ENCODE results near the gene C2orf76. TPM values are rescaled to one million over a fixed set of nuclear protein-coding genes. Genes with fewer than 3 reads are reported as not detected.

The C2orf76 gene
- total and polyA plus RNA-seq, 10 of the 15 experiments (the other 5 are each of a cell fraction or from before 2014, with no cell fraction given) = 14.0 to 46.1 (median 25.4) TPM

DNA sequence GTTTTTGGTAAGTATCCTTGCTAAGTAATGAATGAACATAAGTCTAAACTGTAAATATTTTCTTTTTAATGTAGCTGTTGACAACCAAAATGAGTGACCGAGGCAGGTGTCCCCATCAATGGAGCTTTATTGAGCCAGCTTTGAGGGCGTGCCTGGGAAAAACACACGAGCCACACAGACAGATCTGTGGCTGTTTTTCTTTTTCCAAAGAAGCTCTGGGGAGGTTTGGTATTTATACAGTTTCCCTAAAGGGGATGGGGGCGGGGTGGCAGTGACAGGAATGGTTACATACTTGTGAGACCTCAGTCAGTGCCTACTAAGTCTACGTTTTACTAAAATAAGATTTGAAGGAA is 11.3 kb upstream of the C2orf76 start:
- BruUV-seq (replicated peaks) = no TSS peak
- DNase-seq (ENCODE audit: low read depth, low spot score) (no peak), FAIRE-seq (no peak), ATAC-seq (no peak)
- intact Hi-C loops (cut with micrococcal nuclease; ENCODE audit: unreplicated experiment) (no loop called here), in situ Hi-C loops (cut with MboI) (no loop called here)
- no peaks in the 10 kb centered on the region; the same call in 2 of the 3 replicates for H3K9me3 ChIP-seq (replicated peaks; ENCODE audit: control insufficient read depth, insufficient read depth, low read length)
- H3K79me2 ChIP-seq (ENCODE audit: control insufficient read depth, insufficient read depth, low read length) = no peaks in the 10 kb centered on the region
- no peaks in the 10 kb centered on the region for H3K27me3 ChIP-seq (replicated peaks in 1 of 2; ENCODE audit: control insufficient read depth in 2 of 2, insufficient read depth in 2 of 2, low read length in 1 of 2)
- no peaks in the 10 kb centered on the region for H3K4me1 ChIP-seq (ENCODE audit: control insufficient read depth, insufficient read depth, low read length)
- ChIA-PET SMC1A (ENCODE audit: uncharacterized antibody, unreplicated experiment) (interaction anchor here (0.9 to 2.7 kb wide), 5 partner anchors 8 to 33 kb away, joined by 3 to 16 read pairs (median 3); no protein-coding TSS in a partner anchor), RAD21 (ENCODE audit: unreplicated experiment) (interaction anchor here (0.6 to 1.7 kb wide), 4 partner anchors 8 to 406 kb away, joined by 3 to 4 read pairs (median 3); no protein-coding TSS in a partner anchor), CTCF (interaction anchor here (0.7 to 1.0 kb wide), 3 partner anchors 9 to 68 kb away, joined by 3 to 4 read pairs (median 4); no protein-coding TSS in a partner anchor), POLR2A (interaction anchor here (2.1 to 2.6 kb wide), 2 partner anchors 9 to 11 kb away, joined by 8 to 13 read pairs; partner anchors contain the start of genes C2orf76 and DBI)
- no peak overlapping the region for H3K9ac ChIP-seq (ENCODE audit: control insufficient read depth, insufficient read depth, low read length)
- H2AFZ ChIP-seq (ENCODE audit: control insufficient read depth, low read depth, low read length) = no peak overlapping the region
- no peak overlapping the region for H3K4me3 ChIP-seq
- no peak overlapping the region for H3K4me2 ChIP-seq (ENCODE audit: control insufficient read depth, insufficient read depth)
- H3K36me3 ChIP-seq (ENCODE audit: control insufficient read depth in 2 of 2, insufficient read depth in 2 of 2, low read length in 1 of 2) = peaks cover 5 to 7% of the 10 kb centered on the region in 2 experiments; a peak in 3 of 4 replicates
- H3K27ac ChIP-seq (ENCODE audit: control insufficient read depth, insufficient read depth) = no peak overlapping the region
- no peak for TF ChIP-seq EED (IDR thresholded peaks at IDR 0.05; ENCODE audit: low read depth)
- TF ChIP-seq CBX5 (IDR thresholded peaks at IDR 0.05; ENCODE audit: low read depth) = no peak
- TF ChIP-seq PAX8 (IDR thresholded peaks at IDR 0.05) = no peak
- no peak for TF ChIP-seq MEF2A (IDR thresholded peaks at IDR 0.05; ENCODE audit: insufficient read depth, low read depth, low read length)
- no peak for TF ChIP-seq STAT1 (conservative IDR thresholded peaks at IDR 0.05)
- no peak for TF ChIP-seq RFX5 (IDR thresholded peaks at IDR 0.05; ENCODE audit: low read depth, low read length)
- no peak for TF ChIP-seq HDAC2 (IDR thresholded peaks at IDR 0.05)
- TF ChIP-seq, protein P1, sequence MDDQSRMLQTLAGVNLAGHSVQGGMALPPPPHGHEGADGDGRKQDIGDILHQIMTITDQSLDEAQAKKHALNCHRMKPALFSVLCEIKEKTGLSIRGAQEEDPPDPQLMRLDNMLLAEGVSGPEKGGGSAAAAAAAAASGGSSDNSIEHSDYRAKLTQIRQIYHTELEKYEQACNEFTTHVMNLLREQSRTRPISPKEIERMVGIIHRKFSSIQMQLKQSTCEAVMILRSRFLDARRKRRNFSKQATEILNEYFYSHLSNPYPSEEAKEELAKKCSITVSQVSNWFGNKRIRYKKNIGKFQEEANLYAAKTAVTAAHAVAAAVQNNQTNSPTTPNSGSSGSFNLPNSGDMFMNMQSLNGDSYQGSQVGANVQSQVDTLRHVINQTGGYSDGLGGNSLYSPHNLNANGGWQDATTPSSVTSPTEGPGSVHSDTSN (IDR thresholded peaks at IDR 0.05; ENCODE audit: insufficient replicate concordance, low read depth, low read length) = no peak
- TF ChIP-seq, protein P2, sequence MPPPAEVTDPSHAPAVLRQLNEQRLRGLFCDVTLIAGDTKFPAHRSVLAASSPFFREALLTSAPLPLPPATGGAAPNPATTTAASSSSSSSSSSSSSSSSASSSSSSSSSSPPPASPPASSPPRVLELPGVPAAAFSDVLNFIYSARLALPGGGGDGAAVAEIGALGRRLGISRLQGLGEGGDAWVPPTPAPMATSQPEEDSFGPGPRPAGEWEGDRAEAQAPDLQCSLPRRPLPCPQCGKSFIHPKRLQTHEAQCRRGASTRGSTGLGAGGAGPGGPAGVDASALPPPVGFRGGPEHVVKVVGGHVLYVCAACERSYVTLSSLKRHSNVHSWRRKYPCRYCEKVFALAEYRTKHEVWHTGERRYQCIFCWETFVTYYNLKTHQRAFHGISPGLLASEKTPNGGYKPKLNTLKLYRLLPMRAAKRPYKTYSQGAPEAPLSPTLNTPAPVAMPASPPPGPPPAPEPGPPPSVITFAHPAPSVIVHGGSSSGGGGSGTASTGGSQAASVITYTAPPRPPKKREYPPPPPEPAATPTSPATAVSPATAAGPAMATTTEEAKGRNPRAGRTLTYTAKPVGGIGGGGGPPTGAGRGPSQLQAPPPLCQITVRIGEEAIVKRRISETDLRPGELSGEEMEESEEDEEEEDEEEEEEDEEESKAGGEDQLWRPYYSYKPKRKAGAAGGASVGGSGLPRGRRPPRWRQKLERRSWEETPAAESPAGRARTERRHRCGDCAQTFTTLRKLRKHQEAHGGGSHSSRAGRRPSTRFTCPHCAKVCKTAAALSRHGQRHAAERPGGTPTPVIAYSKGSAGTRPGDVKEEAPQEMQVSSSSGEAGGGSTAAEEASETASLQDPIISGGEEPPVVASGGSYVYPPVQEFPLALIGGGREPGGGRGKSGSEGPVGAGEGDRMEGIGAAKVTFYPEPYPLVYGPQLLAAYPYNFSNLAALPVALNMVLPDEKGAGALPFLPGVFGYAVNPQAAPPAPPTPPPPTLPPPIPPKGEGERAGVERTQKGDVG (CRISPR knock-in tag; IDR thresholded peaks at IDR 0.05) = no peak
- TF ChIP-seq, protein P3, sequence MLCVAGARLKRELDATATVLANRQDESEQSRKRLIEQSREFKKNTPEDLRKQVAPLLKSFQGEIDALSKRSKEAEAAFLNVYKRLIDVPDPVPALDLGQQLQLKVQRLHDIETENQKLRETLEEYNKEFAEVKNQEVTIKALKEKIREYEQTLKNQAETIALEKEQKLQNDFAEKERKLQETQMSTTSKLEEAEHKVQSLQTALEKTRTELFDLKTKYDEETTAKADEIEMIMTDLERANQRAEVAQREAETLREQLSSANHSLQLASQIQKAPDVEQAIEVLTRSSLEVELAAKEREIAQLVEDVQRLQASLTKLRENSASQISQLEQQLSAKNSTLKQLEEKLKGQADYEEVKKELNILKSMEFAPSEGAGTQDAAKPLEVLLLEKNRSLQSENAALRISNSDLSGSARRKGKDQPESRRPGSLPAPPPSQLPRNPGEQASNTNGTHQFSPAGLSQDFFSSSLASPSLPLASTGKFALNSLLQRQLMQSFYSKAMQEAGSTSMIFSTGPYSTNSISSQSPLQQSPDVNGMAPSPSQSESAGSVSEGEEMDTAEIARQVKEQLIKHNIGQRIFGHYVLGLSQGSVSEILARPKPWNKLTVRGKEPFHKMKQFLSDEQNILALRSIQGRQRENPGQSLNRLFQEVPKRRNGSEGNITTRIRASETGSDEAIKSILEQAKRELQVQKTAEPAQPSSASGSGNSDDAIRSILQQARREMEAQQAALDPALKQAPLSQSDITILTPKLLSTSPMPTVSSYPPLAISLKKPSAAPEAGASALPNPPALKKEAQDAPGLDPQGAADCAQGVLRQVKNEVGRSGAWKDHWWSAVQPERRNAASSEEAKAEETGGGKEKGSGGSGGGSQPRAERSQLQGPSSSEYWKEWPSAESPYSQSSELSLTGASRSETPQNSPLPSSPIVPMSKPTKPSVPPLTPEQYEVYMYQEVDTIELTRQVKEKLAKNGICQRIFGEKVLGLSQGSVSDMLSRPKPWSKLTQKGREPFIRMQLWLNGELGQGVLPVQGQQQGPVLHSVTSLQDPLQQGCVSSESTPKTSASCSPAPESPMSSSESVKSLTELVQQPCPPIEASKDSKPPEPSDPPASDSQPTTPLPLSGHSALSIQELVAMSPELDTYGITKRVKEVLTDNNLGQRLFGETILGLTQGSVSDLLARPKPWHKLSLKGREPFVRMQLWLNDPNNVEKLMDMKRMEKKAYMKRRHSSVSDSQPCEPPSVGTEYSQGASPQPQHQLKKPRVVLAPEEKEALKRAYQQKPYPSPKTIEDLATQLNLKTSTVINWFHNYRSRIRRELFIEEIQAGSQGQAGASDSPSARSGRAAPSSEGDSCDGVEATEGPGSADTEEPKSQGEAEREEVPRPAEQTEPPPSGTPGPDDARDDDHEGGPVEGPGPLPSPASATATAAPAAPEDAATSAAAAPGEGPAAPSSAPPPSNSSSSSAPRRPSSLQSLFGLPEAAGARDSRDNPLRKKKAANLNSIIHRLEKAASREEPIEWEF (IDR thresholded peaks at IDR 0.05; ENCODE audit: insufficient replicate concordance, low read depth, low read length) = no peak
- H4K20me1 ChIP-seq (ENCODE audit: control insufficient read depth, insufficient read depth) = no peaks in the 10 kb centered on the region
- WGBS (ENCODE audit: insufficient coverage, insufficient replicate concordance, low lambda C conversion rate, missing lambda C conversion rate) = 56% methylated on average over 5 of the region's 5 CpGs

Data from GM12878 (cell line).